GM12892 (cell line): ENCODE data around the gene FHOD1.

Source experiments
- POLR2A ChIP-seq: IDR thresholded peaks from 2 replicates; pipeline ENCODE4 v1.6.1; 2011; ENCODE audit warnings: low read depth, low read length, control low read depth
- POLR2AphosphoS5 ChIP-seq: IDR thresholded peaks from 2 replicates; pipeline ENCODE4 v1.6.1; 2011; ENCODE audit warnings: low read depth, low read length, control low read depth

DNA sequence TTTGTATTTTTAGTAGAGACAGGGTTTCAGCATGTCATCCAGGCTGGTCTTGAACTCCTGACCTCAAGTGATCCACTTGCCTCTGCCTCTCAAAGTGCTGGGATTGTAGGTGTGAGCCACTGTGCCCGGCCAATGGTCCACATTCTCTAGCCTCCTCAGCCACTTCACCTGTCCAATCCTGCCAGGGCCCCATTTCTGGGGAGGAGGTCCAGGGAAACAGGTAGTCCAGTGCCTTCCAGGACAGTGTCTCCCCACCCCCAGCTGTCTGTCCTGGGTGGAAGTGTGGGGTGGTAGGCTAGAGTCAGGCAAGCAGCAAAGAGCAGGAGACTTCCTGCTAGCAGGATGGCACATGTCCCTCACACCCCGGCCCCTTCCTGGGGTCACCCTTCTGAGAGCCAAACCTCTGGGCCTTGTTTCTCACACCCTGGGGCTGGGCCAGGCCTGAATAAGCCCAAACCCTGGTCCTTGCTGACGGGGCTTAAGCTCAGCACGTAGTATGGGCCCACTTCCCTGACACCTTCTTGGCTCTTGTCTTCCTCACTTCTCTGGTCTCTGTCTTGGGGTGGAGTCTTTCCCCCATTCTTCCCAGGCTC is 5.0 kb downstream of the FHOD1 start:
- TF ChIP-seq POLR2AphosphoS5 (no peak), POLR2A (no peak)
